HepG2 (cell line): ENCODE measurements around the gene NDUFS2. TPM values are rescaled to one million over a fixed set of nuclear protein-coding genes. Genes with fewer than 3 reads are reported as not detected.

Experiments used
- ATF7-NPFF ChIP-seq: sonication (generic); formaldehyde crosslinking; IDR thresholded peaks from 2 replicates; pipeline ENCODE4 v1.8.1; 2023; ENCODE audit warnings: mild to moderate bottlenecking, low read depth, missing genetic modification reagents, moderate library complexity
- FOXP4 ChIP-seq: sonication (generic); formaldehyde crosslinking; IDR thresholded peaks from 2 replicates; pipeline ENCODE4 v1.4.0; 2020; ENCODE audit warnings: missing genetic modification reagents
- HOXA3 ChIP-seq: sonication (generic); formaldehyde crosslinking; IDR thresholded peaks from 2 replicates; pipeline ENCODE4 v1.5.0; 2020; ENCODE audit warnings: missing genetic modification reagents
- HOXA5 ChIP-seq: sonication (generic); formaldehyde crosslinking; IDR thresholded peaks from 2 replicates; pipeline ENCODE4 v1.4.0; 2020; ENCODE audit warnings: missing genetic modification reagents
- IRF2 ChIP-seq: IDR thresholded peaks from 2 replicates; pipeline ENCODE4 v1.6.1; 2018; ENCODE audit warnings: missing genetic modification reagents, missing compliant biosample characterization
- MTERF4 ChIP-seq: sonication (generic); formaldehyde crosslinking; IDR thresholded peaks from 2 replicates; pipeline ENCODE4 v1.8.0; 2023; ENCODE audit warnings: mild to moderate bottlenecking, missing genetic modification reagents
- MXI1 ChIP-seq: IDR thresholded peaks from 3 replicates; pipeline ENCODE4 v1.6.1; 2012; ENCODE audit warnings: low read depth, low read length, inconsistent platforms, borderline replicate concordance
- PHF5A ChIP-seq: IDR thresholded peaks from one replicate; pipeline ENCODE4 v1.6.1; 2018; ENCODE audit warnings: low read depth, missing genetic modification reagents; ENCODE audit not compliant: unreplicated experiment
- RARA ChIP-seq: IDR thresholded peaks from 2 replicates; pipeline ENCODE4 v1.6.1; 2016; ENCODE audit warnings: missing genetic modification reagents, missing compliant biosample characterization
- RFX5 ChIP-seq: IDR thresholded peaks from 2 replicates; pipeline ENCODE4 v1.6.1; 2011; ENCODE audit warnings: low read depth, low read length, improper control_type of control experiment
- SALL1 ChIP-seq: sonication (generic); formaldehyde crosslinking; IDR thresholded peaks from 2 replicates; pipeline ENCODE4 v1.8.0; 2022; ENCODE audit warnings: mild to moderate bottlenecking, missing genetic modification reagents
- SNAPC5 ChIP-seq: sonication (generic); formaldehyde crosslinking; IDR thresholded peaks from 2 replicates; pipeline ENCODE4 v1.8.1; 2023; ENCODE audit warnings: mild to moderate bottlenecking, missing genetic modification reagents, borderline replicate concordance
- SP140L ChIP-seq: sonication (generic); formaldehyde crosslinking; IDR thresholded peaks from 2 replicates; pipeline ENCODE4 v1.4.0; 2020; ENCODE audit warnings: missing genetic modification reagents, borderline replicate concordance
- YY1 ChIP-seq: IDR thresholded peaks from 2 replicates; pipeline ENCODE4 v1.6.1; 2011; ENCODE audit warnings: low read length, low read depth, moderate library complexity, mild to moderate bottlenecking; ENCODE audit not compliant: insufficient read depth, insufficient replicate concordance
- ZBTB3 ChIP-seq: sonication (generic); formaldehyde crosslinking; IDR thresholded peaks from 2 replicates; pipeline ENCODE4 v1.4.0; 2020; ENCODE audit warnings: low read depth, mild to moderate bottlenecking, moderate library complexity, missing genetic modification reagents, borderline replicate concordance
- ZC3H13 ChIP-seq: sonication (generic); formaldehyde crosslinking; IDR thresholded peaks from 2 replicates; pipeline ENCODE4 v1.8.1; 2023; ENCODE audit warnings: mild to moderate bottlenecking, missing genetic modification reagents, moderate library complexity
- ZFAT ChIP-seq: sonication (generic); formaldehyde crosslinking; conservative IDR thresholded peaks from 2 replicates; pipeline ENCODE4 v1.8.1; 2023; ENCODE audit warnings: missing genetic modification reagents, inconsistent platforms
- ZNF142 ChIP-seq: sonication (generic); formaldehyde crosslinking; IDR thresholded peaks from 2 replicates; pipeline ENCODE4 v1.4.0; 2020; ENCODE audit warnings: missing genetic modification reagents
- ZNF343 ChIP-seq: sonication (generic); formaldehyde crosslinking; IDR thresholded peaks from 2 replicates; pipeline ENCODE4 v1.4.0; 2020; ENCODE audit warnings: mild to moderate bottlenecking, missing genetic modification reagents
- ZNF7 ChIP-seq: IDR thresholded peaks from 2 replicates; pipeline ENCODE4 v1.6.1; 2016; ENCODE audit warnings: missing biosample characterization, missing genetic modification reagents
- ZSCAN9 ChIP-seq: IDR thresholded peaks from 2 replicates; pipeline ENCODE4 v1.6.1; 2016; ENCODE audit warnings: borderline replicate concordance
- polyA plus RNA-seq, 8 experiments: library from polyadenylated mRNA; depleted of rRNA in 3 of 8; stranded (reverse) in 7 of 8; unstranded in 1 of 8; fragments of >200 nt; fragmentation: Illumina TruSeq in 4 of 8; extraction: Trizol in 4 of 8; gene quantifications; 2 replicates each; pipeline versions ENCODE4 v1.2.1 to v1.2.3, GENCODE V29; 2011 to 2016; ENCODE audit warnings: low read depth in 4 of 8, missing spikeins in 1 of 8, mixed read lengths in 1 of 8; ENCODE audit not compliant: insufficient read depth in 1 of 8
- total RNA-seq, 5 experiments: library from RNA; depleted of rRNA; stranded (reverse); fragments of >200 nt; fragmentation: Illumina TruSeq; extraction: Trizol; gene quantifications; 2 replicates each; pipeline ENCODE4 v1.2.3, GENCODE V29; 2016; ENCODE audit warnings: low read depth in 1 of 5

The NDUFS2 gene
- total and polyA plus RNA-seq, 2 of the 13 experiments (the other 11 are each of a cell fraction or from before 2014, with no cell fraction given): 89.9 to 118 TPM

- TF ChIP-seq SNAPC5 (CRISPR knock-in tag) (0 out of 2 replicates have a peak, but pooled peaks have one; percentile 39), RFX5 (no peak), FOXP4 (CRISPR knock-in tag) (peak; percentile 65; the same call in 1 of the 2 replicates), HOXA5 (CRISPR knock-in tag) (no peak), YY1 (peak; percentile 100), PHF5A (CRISPR knock-in tag) (peak; percentile 70), IRF2 (peak; percentile 76; the same call in 1 of the 2 replicates), RARA (no peak; the same call in 1 of the 2 replicates), MTERF4 (CRISPR knock-in tag) (peak; percentile 71), ATF7-NPFF (CRISPR knock-in tag) (peak; percentile 69), ZC3H13 (no peak), MXI1 (peak; percentile 37; the same call in 1 of the 3 replicates), SP140L (CRISPR knock-in tag) (peak; percentile 48; the same call in 1 of the 2 replicates), ZNF343 (CRISPR knock-in tag) (peak; percentile 41; the same call in 1 of the 2 replicates), ZSCAN9 (CRISPR knock-in tag) (peak; percentile 82; the same call in 1 of the 2 replicates), ZNF142 (CRISPR knock-in tag) (no peak), ZFAT (CRISPR knock-in tag) (no peak), HOXA3 (CRISPR knock-in tag) (peak; percentile 99), SALL1 (CRISPR knock-in tag) (peak; percentile 82), ZNF7 (CRISPR knock-in tag) (no peak), ZBTB3 (no peak)
Measured at GRCh38 chr1:161201836-161202712, at the start of gene NDUFS2 (continued).
